H1 (cell line): ENCODE data around the gene UFC1. TPM values are rescaled to one million over a fixed set of nuclear protein-coding genes. Genes with fewer than 3 reads are reported as not detected.
A peak's percentile ranks its signal among the peaks of the same experiment; 100 is the strongest.

Experiments used
- CTCF ChIA-PET: fragments of 300-600 bp; sonication (Branson Sonifier 250); formaldehyde crosslinking; loops from one replicate; lab custom pipeline; 2021; ENCODE audit not compliant: partially characterized antibody; lab: Charles Lee
- POLR2A ChIA-PET: fragments of 300-600 bp; sonication (Branson Sonifier 250); formaldehyde crosslinking; loops from one replicate; lab custom pipeline; 2021; ENCODE audit warnings: inconsistent platforms; ENCODE audit not compliant: partially characterized antibody; lab: Charles Lee
- DNase-seq, 2 experiments: peaks; one replicate each; pipeline versions ENCODE4 v3.0.0 to v3.0.0-alpha.2; 2010 to 2022; ENCODE audit warnings: low spot score in 2 of 2, low read depth in 1 of 2, mixed read lengths in 1 of 2
- FAIRE-seq: peaks from 2 replicates; lab custom pipeline; 2011; peaks lifted over from hg19 to GRCh38; lab: Jason Lieb, UNC
- H2AFZ ChIP-seq: 2 replicates; pipeline ENCODE4 v1.8.1; 2012; ENCODE audit warnings: low read length, inconsistent platforms
- H2AK5ac ChIP-seq: 2 replicates; pipeline ENCODE4 v1.6.1; 2013; ENCODE audit warnings: low read depth, low read length
- H2BK120ac ChIP-seq: replicated peaks from 2 replicates; pipeline ENCODE3; 2013; ENCODE audit warnings: low read depth, low read length, inconsistent platforms
- H2BK12ac ChIP-seq: 2 replicates; pipeline ENCODE4 v1.6.1; 2013; ENCODE audit warnings: low read depth, low read length
- H2BK15ac ChIP-seq: 2 replicates; pipeline ENCODE4 v1.6.1; 2013; ENCODE audit warnings: low read length
- H2BK20ac ChIP-seq: 2 replicates; pipeline ENCODE4 v1.6.1; 2013; ENCODE audit warnings: low read length
- H2BK5ac ChIP-seq: 2 replicates; pipeline ENCODE4 v1.6.1; 2013; ENCODE audit warnings: low read depth, low read length
- H3K14ac ChIP-seq: 2 replicates; pipeline ENCODE4 v1.6.1; 2013; ENCODE audit warnings: inconsistent platforms; ENCODE audit not compliant: insufficient read length
- H3K18ac ChIP-seq: 2 replicates; pipeline ENCODE4 v1.6.1; 2013; ENCODE audit warnings: low read length; ENCODE audit errors: extremely low read depth
- H3K23ac ChIP-seq: 2 replicates; pipeline ENCODE4 v1.6.1; 2013; ENCODE audit warnings: inconsistent platforms; ENCODE audit not compliant: insufficient read length
- H3K23me2 ChIP-seq: 2 replicates; pipeline ENCODE4 v1.6.1; 2013; ENCODE audit warnings: low read depth, low read length
- H3K27ac ChIP-seq: 2 replicates; pipeline ENCODE4 v1.6.1; 2011; ENCODE audit warnings: low read depth, low read length, inconsistent platforms
- H3K27me3 ChIP-seq, 4 experiments: replicated peaks in 1 of 4; 1 replicate in 1 of 4; 2 replicates in 3 of 4; pipeline versions ENCODE4 v1.6.1 to v1.8.1; 2011 to 2013; ENCODE audit warnings: low read length in 3 of 4, mild to moderate bottlenecking in 3 of 4, inconsistent platforms in 2 of 4, mixed read lengths in 2 of 4, moderate library complexity in 1 of 4; ENCODE audit not compliant: control insufficient read depth in 3 of 4, insufficient read depth in 3 of 4; ENCODE audit errors: extremely low read depth in 1 of 4
- H3K36me3 ChIP-seq, 4 experiments: 2 replicates each; pipeline versions ENCODE4 v1.6.1 to v1.8.1; 2011 to 2013; ENCODE audit warnings: mild to moderate bottlenecking in 4 of 4, low read length in 3 of 4, moderate library complexity in 2 of 4, control low read depth in 1 of 4, inconsistent platforms in 1 of 4; ENCODE audit not compliant: insufficient read depth in 4 of 4, control insufficient read depth in 2 of 4
- H3K4ac ChIP-seq: replicated peaks from 2 replicates; pipeline ENCODE3; 2013; ENCODE audit warnings: low read length, low read depth, mixed read lengths, inconsistent platforms; ENCODE audit not compliant: insufficient read length
- H3K4me1 ChIP-seq, 4 experiments: replicated peaks in 1 of 4; 1 replicate in 1 of 4; 2 replicates in 3 of 4; pipeline versions ENCODE4 v1.6.1 to v1.8.1; 2011 to 2013; ENCODE audit warnings: low read length in 3 of 4, inconsistent platforms in 2 of 4, mixed read lengths in 1 of 4; ENCODE audit not compliant: insufficient read depth in 4 of 4, control insufficient read depth in 3 of 4
- H3K4me2 ChIP-seq, 2 experiments: 2 replicates each; pipeline versions ENCODE4 v1.6.1 to v1.8.1; 2011 to 2013; ENCODE audit warnings: low read depth in 2 of 2, low read length in 2 of 2, control low read depth in 1 of 2, inconsistent platforms in 1 of 2, mild to moderate bottlenecking in 1 of 2; ENCODE audit not compliant: insufficient read depth in 1 of 2
- H3K4me3 ChIP-seq, 4 experiments: fragments of 200-600, 300-600 bp in 1 of 4; sonication (generic), shearing (Covaris generic), sonication (Bioruptor Twin) in 1 of 4; 2 replicates each; pipeline versions ENCODE4 v1.5.1 to v1.8.1; 2011 to 2016; ENCODE audit warnings: low read length in 4 of 4, low read depth in 3 of 4, control low read depth in 2 of 4, inconsistent platforms in 2 of 4, mild to moderate bottlenecking in 2 of 4, mixed read lengths in 1 of 4, moderate library complexity in 1 of 4; ENCODE audit not compliant: insufficient read depth in 2 of 4; ENCODE audit errors: extremely low read depth in 1 of 4
- H3K56ac ChIP-seq: replicated peaks from 2 replicates; pipeline ENCODE3; 2013; ENCODE audit warnings: low read depth, mild to moderate bottlenecking, mixed read lengths, low read length, inconsistent platforms; ENCODE audit not compliant: insufficient read length
- H3K79me1 ChIP-seq: 2 replicates; pipeline ENCODE4 v1.6.1; 2013; ENCODE audit warnings: low read depth, low read length, control low read depth
- H3K79me2 ChIP-seq, 2 experiments: 2 replicates each; pipeline versions ENCODE4 v1.6.1 to v1.8.1; 2012 to 2013; ENCODE audit warnings: low read length in 2 of 2, mild to moderate bottlenecking in 2 of 2, inconsistent platforms in 1 of 2; ENCODE audit not compliant: insufficient read depth in 2 of 2, control insufficient read depth in 1 of 2
- H3K9ac ChIP-seq, 4 experiments: replicated peaks in 1 of 4; 1 replicate in 1 of 4; 2 replicates in 3 of 4; pipeline versions ENCODE4 v1.6.1 to v1.8.1; 2011 to 2013; ENCODE audit warnings: low read depth in 3 of 4, low read length in 3 of 4, control low read depth in 2 of 4, mild to moderate bottlenecking in 2 of 4, moderate library complexity in 2 of 4, inconsistent platforms in 1 of 4; ENCODE audit errors: extremely low read depth in 1 of 4
- H3K9me3 ChIP-seq, 2 experiments: 2 replicates each; pipeline versions ENCODE4 v1.6.1 to v1.8.1; 2012 to 2013; ENCODE audit warnings: mild to moderate bottlenecking in 2 of 2, moderate library complexity in 2 of 2, control low read depth in 1 of 2, inconsistent platforms in 1 of 2, low read depth in 1 of 2, low read length in 1 of 2, mixed read lengths in 1 of 2; ENCODE audit not compliant: insufficient read depth in 2 of 2
- H4K20me1 ChIP-seq, 2 experiments: replicated peaks in 1 of 2; 2 replicates each; pipeline versions ENCODE3 to v1.8.1; 2011 to 2013; ENCODE audit warnings: inconsistent platforms in 2 of 2, low read length in 2 of 2, mild to moderate bottlenecking in 1 of 2; ENCODE audit not compliant: insufficient read depth in 2 of 2, control insufficient read depth in 1 of 2
- H4K5ac ChIP-seq: 2 replicates; pipeline ENCODE4 v1.6.1; 2013; ENCODE audit warnings: low read length, low read depth, mixed read lengths, inconsistent platforms; ENCODE audit not compliant: insufficient read length
- H4K8ac ChIP-seq: 2 replicates; pipeline ENCODE4 v1.8.0; 2013; ENCODE audit warnings: mild to moderate bottlenecking, moderate library complexity, low read length, inconsistent platforms; ENCODE audit not compliant: insufficient read depth; ENCODE audit errors: extremely low read depth
- H4K91ac ChIP-seq: replicated peaks from 2 replicates; pipeline ENCODE3; 2013; ENCODE audit warnings: low read length, mixed read lengths, inconsistent platforms; ENCODE audit not compliant: insufficient read length
- BCL11A ChIP-seq, 2 experiments: IDR thresholded peaks; one replicate each; pipeline ENCODE4 v1.6.1; 2011; ENCODE audit warnings: low read depth in 2 of 2, low read length in 2 of 2, mild to moderate bottlenecking in 2 of 2
- CHD1 ChIP-seq: IDR thresholded peaks from 2 replicates; pipeline ENCODE4 v1.6.1; 2012; ENCODE audit warnings: low read depth, low read length, improper control_type of control experiment
- GABPA ChIP-seq: IDR thresholded peaks from 2 replicates; pipeline ENCODE4 v1.6.1; 2011; ENCODE audit warnings: mild to moderate bottlenecking, low read length, moderate library complexity, borderline replicate concordance; ENCODE audit not compliant: insufficient read depth
- SUZ12 ChIP-seq: fragments of 200-600 bp; sonication (generic); IDR thresholded peaks from 2 replicates; pipeline ENCODE4 v1.6.1; 2012; ENCODE audit warnings: mild to moderate bottlenecking, inconsistent platforms, low read length, moderate library complexity, mixed read lengths
- WGBS, 2 experiments: shearing (Covaris generic) in 1 of 2; methylation state at CpG; one replicate each; pipeline versions ENCODE4 v1.1.6 to v1.1.7; 2013 to 2015; ENCODE audit warnings: low lambda C conversion rate in 2 of 2, mixed read lengths in 2 of 2, inconsistent platforms in 1 of 2, low coverage in 1 of 2, missing lambda C conversion rate in 1 of 2; ENCODE audit not compliant: insufficient replicate concordance in 2 of 2, insufficient coverage in 1 of 2, insufficient read length in 1 of 2; ENCODE audit errors: extremely low coverage in 1 of 2, missing lambda C conversion rate in 1 of 2; 5-methylcytosine and 5-hydroxymethylcytosine counted together
- polyA plus RNA-seq, 7 experiments: library from polyadenylated mRNA; depleted of rRNA in 3 of 7; stranded (reverse) in 5 of 7; unstranded in 2 of 7; fragments of >200 nt in 5 of 7; fragments of 200-250 nt in 2 of 7; gene quantifications; 1 replicate in 5 of 7; 2 replicates in 1 of 7; 4 replicates in 1 of 7; pipeline versions ENCODE4 v1.2.1 to v1.2.3, GENCODE V29; 2011 to 2013; ENCODE audit warnings: missing spikeins in 2 of 7, mixed read lengths in 2 of 7
- total RNA-seq: library from RNA; stranded (reverse); fragmentation: NEBNext Ultra II Directional; extraction: Animal tissue kit (Norgen Biotek cat#: 25700); gene quantifications from 2 replicates; pipeline ENCODE4 v1.2.1, GENCODE V29; 2021

The UFC1 gene
- total and polyA plus RNA-seq, 2 of the 8 experiments (the other 6 are each of a cell fraction or from before 2014, with no cell fraction given) = 67.8 to 102 TPM

DNA sequence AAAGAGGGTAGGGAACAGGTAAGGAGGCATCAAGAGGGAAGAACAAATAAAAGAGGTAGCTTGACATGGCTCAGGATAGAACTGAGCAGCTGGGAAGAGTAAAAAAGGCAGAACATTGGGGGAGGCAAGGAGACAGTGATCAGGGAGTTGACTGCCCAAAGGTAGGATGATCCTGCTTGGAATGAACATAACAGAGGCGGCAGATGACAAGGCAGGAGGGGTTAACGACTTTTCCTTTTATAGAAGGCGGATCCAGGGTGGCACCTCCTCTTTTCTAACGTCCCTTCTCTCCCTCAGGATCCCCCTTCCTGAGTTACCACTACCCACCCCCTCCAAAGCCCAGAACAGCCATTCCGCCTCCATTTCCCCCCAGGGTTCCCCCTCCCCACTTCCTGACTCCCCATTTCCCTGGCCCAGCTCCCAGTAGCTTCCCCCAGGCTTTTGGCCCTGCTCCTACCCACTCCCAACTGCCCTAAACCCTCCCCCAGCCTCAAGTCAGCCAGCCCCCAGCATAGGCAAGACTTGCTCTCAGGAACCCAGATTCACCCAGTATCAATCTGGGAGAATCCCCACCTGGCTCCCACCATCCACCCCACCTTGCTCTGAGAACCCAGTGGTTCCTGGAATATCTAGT lies 45.8 kb downstream of the UFC1 start:
- Histone ChIP-seq H2BK12ac (peak overlapping the region; percentile 86), H3K4me1 (peaks cover 23 to 54% (median 48%) of the 10 kb centered on the region in 4 experiments), H3K23me2 (peaks cover 13% of the 10 kb centered on the region), H3K4me3 (peak overlapping the region in 1 of 4 experiments; percentile 51; a peak in 1 of 8 replicates), H3K23ac (no peak overlapping the region), H3K14ac (no peak overlapping the region), H3K4ac (peak overlapping the region; percentile 55), H2AFZ (no peak overlapping the region), H4K5ac (peak overlapping the region; percentile 1), H4K91ac (peak overlapping the region; percentile 91), H2BK20ac (peak overlapping the region; percentile 80; the same call in 1 of the 2 replicates), H2AK5ac (peak overlapping the region; percentile 88; the same call in 1 of the 2 replicates), H3K27me3 (no peaks in the 10 kb centered on the region), H3K79me1 (peaks cover 9% of the 10 kb centered on the region; the same call in 1 of the 2 replicates), H2BK120ac (peak overlapping the region; percentile 71), H3K18ac (peak overlapping the region; percentile 95), H2BK5ac (peak overlapping the region; percentile 75), H4K8ac (no peak overlapping the region), H3K27ac (peak overlapping the region; percentile 94; the same call in 1 of the 2 replicates), H3K9me3 (no peaks in the 10 kb centered on the region), H2BK15ac (peak overlapping the region; percentile 90), H3K36me3 (peaks cover 3 to 15% (median 5%) of the 10 kb centered on the region in 4 experiments; a peak in 4 of 8 replicates), H3K56ac (peak overlapping the region; percentile 36), H3K4me2 (peak overlapping the region; percentile 67 to 80), H3K79me2 (peaks cover 0 to 14% of the 10 kb centered on the region in 2 experiments; a peak in 2 of 4 replicates), H3K9ac (no peak overlapping the region), H4K20me1 (no peaks in the 10 kb centered on the region)
- ChIA-PET CTCF (interaction anchor here (0.9 to 17.6 kb wide), 7 partner anchors 20 to 183 kb away, joined by 3 to 427 read pairs (median 5); partner anchors contain the start of genes APOA2, B4GALT3, FCER1G and TOMM40L), POLR2A (interaction anchor here (1.1 to 3.0 kb wide), 11 partner anchors 14 to 114 kb away, joined by 3 to 13 read pairs (median 5); partner anchors contain the start of genes APOA2, B4GALT3, DEDD and PPOX)
- no peak for FAIRE-seq
- no peak for DNase-seq
- 46% methylated on average over 3 of the region's 5 CpGs; no CpG with 5 or more reads in 1 of the 2 experiments for WGBS, 2 experiments
- TF ChIP-seq GABPA = no peak
- 0 out of 2 replicates have a peak, but pooled peaks have one; percentile 30 for TF ChIP-seq SUZ12
- no peak for TF ChIP-seq BCL11A (IDR thresholded peaks at IDR 0.05; ENCODE audit: low read depth in 2 of 2, low read length in 2 of 2)
- no peak for TF ChIP-seq CHD1
